ENCODE measurements around the gene PALS2.

The PALS2 gene

GRCh38 chr7:24572393-24572996 lies 757 bp upstream of the PALS2 start:
- peak overlapping the region; percentile 60 for H3K4me3 ChIP-seq (replicated peaks; ENCODE audit: low read depth, low read length)
- DNase-seq (ENCODE audit: extremely low read depth, low read depth) = no peak
- TF ChIP-seq CTCF (IDR thresholded peaks at IDR 0.05; ENCODE audit: low read depth, low read length, missing control alignments) = no peak

- TF ChIP-seq CTCF (IDR thresholded peaks at IDR 0.05; ENCODE audit: low read depth, low read length, missing control alignments) = no peak
- no peak for DNase-seq (ENCODE audit: extremely low read depth, low read depth)
- H3K4me3 ChIP-seq (replicated peaks; ENCODE audit: low read depth, low read length) = peak overlapping the region; percentile 81
These were observed 494 bp downstream of the PALS2 start for GRCh38 chr7:24573554-24574338.

- no peak for DNase-seq (ENCODE audit: extremely low read depth, low read depth)
- peak overlapping the region; percentile 81 for H3K4me3 ChIP-seq (replicated peaks; ENCODE audit: low read depth, low read length)
- no peak for TF ChIP-seq CTCF (IDR thresholded peaks at IDR 0.05; ENCODE audit: low read depth, low read length, missing control alignments)
These were observed 1.1 kb downstream of the PALS2 start for GRCh38 chr7:24574386-24574785.

- TF ChIP-seq CTCF (IDR thresholded peaks at IDR 0.05; ENCODE audit: low read depth, low read length, missing control alignments) = no peak
- peak overlapping the region; percentile 81 for H3K4me3 ChIP-seq (replicated peaks; ENCODE audit: low read depth, low read length)
- DNase-seq (ENCODE audit: extremely low read depth, low read depth) = no peak
These were observed 1.7 kb downstream of the PALS2 start for GRCh38 chr7:24574950-24575349.

- peak; percentile 63 for TF ChIP-seq CTCF (IDR thresholded peaks at IDR 0.05; ENCODE audit: low read depth, low read length, missing control alignments)
- H3K4me3 ChIP-seq (replicated peaks; ENCODE audit: low read depth, low read length) = no peak overlapping the region
These were observed 3.1 kb downstream of the PALS2 start for GRCh38 chr7:24576171-24577025.

GRCh38 chr7:24578052-24578451 lies 4.8 kb downstream of the PALS2 start:
- H3K4me3 ChIP-seq (replicated peaks; ENCODE audit: low read depth, low read length) = no peak overlapping the region
- no peak for DNase-seq (ENCODE audit: extremely low read depth, low read depth)
- no peak for TF ChIP-seq CTCF (IDR thresholded peaks at IDR 0.05; ENCODE audit: low read depth, low read length, missing control alignments)

More at GRCh38 chr7:24576171-24577025, 3.1 kb downstream of the PALS2 start:
- DNase-seq (ENCODE audit: extremely low read depth, low read depth) = peak; percentile 75

All from HFF-Myc (cell line).